ENCODE data around the gene COP1. TPM values are rescaled to one million over a fixed set of nuclear protein-coding genes. Genes with fewer than 3 reads are reported as not detected.

The COP1 gene
- total and polyA plus RNA-seq, 2 of the 8 experiments (the other 6 are each of a cell fraction or from before 2014, with no cell fraction given), result 26.2 to 44.9 TPM

GRCh38 chr1:175900171-175900570, 306.9 kb downstream of the COP1 start (continued):
- no peak for TF ChIP-seq CHD7 (IDR thresholded peaks at IDR 0.05; ENCODE audit: insufficient replicate concordance, low read length)
- TF ChIP-seq NANOG (IDR thresholded peaks at IDR 0.05; ENCODE audit: insufficient read depth, low read depth, low read length, poor library complexity, severe bottlenecking), result no peak
- no peak for TF ChIP-seq PHF8 (conservative IDR thresholded peaks at IDR 0.05; ENCODE audit: low read depth, low read length)
- TF ChIP-seq TEAD4 (IDR thresholded peaks at IDR 0.05; ENCODE audit: low read depth, low read length), result no peak
